A549 (cell line): ENCODE measurements around the gene C5orf58.

Experiments
- POLR2A ChIP-seq: IDR thresholded peaks from 2 replicates; pipeline ENCODE4 v1.6.1; 2012; ENCODE audit warnings: mild to moderate bottlenecking, low read length
- TF ChIP-seq, protein P1 (sequence below): IDR thresholded peaks from 2 replicates; pipeline ENCODE4 v1.6.1; 2012; ENCODE audit warnings: low read depth, borderline replicate concordance

DNA sequence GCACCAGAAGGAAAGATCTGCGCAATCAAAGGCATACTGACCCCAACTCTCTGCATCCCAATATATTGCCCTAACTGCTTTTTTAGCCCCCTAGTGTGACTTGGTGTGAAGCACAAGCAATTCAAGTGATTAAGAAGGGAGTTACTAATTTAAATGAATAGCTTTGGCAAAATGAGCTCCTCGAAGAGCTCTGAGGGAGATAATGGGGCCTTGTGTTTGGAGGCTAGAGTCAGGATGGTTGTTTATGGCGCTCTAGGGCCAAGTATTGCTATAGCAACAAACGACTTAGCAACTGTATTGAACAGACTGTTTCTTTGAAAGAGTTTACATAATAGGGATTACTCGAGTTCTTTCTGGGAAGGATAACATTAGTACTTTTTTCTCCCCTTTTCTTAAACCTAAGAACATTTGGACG is 11.5 kb upstream of the C5orf58 start:
- no peak for TF ChIP-seq POLR2A
- TF ChIP-seq, protein P1, sequence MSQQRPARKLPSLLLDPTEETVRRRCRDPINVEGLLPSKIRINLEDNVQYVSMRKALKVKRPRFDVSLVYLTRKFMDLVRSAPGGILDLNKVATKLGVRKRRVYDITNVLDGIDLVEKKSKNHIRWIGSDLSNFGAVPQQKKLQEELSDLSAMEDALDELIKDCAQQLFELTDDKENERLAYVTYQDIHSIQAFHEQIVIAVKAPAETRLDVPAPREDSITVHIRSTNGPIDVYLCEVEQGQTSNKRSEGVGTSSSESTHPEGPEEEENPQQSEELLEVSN = no peak
